Measurements from ENCODE around the gene CPPED1.

The CPPED1 gene

DNA sequence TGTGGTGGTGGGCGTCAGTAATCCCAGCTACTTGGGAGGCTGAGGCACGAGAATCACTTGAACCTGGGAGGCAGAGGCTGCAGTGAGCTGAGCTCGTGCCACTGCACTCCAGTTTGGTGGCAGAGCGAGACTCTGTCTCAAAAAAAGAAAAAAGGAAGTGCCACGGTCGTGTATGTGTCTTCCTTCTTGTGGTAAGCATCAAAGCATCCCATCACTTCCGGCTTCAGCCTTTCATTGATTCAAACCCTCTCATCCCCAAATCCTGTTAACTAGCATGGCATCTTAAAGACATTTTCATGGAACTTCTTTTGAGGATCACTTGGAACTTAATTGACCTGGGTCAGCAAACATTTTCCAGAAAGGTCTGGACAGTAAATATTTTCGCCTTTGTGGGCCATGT lies 126.2 kb downstream of the CPPED1 start:
- DNase-seq, result no peak

DNA sequence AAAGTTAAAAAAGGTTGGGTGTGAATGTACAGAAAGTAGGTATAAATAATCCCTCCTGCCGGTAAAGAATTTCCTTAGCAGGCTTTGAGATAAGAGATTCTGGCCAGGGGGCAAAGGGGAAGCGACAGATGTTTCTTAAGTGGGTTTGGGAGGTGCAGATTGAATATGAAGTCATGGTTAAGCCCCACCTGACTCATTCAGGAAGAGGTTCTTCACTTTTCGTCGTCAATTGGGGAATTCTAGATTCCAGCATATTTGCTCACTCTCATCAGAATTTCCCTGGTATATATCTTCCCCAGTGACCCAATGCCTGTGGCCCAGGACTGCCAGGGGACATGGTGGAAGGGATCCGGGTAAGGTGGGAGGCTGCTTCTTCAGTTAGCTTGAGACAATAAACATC lies 127.8 kb downstream of the CPPED1 start:
- no peak for DNase-seq

DNA sequence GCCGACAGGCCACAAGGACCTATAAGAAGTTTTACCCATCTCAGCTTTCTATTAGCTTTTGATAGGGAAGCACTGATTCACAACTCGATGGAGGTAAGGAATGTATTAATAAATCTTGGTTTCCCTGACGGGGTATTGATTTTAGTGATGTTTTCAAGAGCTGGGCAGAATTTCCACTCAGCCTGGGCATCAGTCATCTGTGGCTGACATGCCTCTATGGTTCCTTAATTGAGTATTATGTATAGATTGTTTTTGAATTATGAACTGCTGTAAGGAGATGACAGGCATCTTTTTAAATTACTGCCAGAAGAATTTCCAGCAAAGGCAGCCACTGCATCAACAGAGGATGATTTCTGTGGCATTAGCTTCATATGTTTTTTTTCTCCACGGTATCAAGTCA lies 128.6 kb downstream of the CPPED1 start:
- DNase-seq, result no peak

DNA sequence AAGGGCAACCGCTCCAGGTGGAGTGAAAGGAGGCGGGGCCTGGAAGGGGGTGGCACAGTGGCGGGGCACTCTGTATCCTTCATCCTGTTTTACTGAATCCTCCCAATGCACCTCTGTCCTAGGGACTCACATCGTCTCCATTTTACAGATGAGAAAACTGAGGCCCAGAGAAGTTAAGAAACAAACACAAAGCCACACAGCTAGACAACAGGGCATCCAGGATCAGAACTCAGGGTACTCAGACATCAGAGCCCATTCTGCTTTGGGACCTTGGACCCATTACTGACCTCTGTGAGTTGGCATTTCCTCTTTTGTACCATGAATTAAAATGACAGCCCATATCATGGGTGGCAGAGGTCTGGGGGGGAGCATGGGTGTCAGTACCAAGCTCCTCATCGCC lies 129.2 kb downstream of the CPPED1 start:
- no peak for DNase-seq

DNA sequence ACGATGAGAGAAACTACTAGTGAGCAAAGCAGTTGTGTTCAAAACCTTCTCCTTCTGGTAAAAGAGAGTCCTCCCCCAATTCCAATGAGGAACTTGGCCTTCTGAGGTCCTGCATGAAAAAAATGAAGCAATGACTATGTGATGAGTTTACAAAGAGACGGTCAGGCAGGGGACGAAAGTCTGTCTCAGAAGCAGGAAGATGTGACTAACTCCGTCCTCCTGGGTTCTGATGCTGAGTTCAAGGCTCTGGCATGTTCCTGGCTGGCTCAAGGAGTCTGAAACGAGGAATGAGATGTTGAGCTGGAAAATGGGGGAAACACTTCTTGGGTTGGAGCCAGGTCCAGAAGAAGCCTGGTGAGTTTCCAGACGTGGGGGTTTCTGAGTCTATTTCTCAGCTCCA lies 129.6 kb downstream of the CPPED1 start:
- DNase-seq, result no peak

DNA sequence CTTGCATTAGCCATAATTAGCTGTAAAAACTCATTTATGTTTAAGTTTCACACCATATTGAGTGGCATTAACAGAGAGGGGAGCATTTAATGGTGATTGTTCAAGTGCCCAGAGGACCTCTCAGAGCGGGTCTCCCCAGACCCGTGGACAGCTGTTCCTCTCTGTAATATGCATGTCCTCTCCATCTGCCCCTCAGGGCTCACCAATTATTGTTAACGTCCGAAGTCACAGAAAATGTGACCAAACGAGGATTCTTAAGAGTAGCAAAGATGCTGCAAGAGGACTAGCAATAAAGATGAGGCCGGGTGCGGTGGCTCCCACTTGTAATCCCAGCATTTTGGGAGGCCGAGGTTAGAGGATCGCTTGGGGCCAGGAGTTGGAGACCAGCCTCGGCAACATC lies 130.2 kb downstream of the CPPED1 start:
- DNase-seq, result no peak

DNA sequence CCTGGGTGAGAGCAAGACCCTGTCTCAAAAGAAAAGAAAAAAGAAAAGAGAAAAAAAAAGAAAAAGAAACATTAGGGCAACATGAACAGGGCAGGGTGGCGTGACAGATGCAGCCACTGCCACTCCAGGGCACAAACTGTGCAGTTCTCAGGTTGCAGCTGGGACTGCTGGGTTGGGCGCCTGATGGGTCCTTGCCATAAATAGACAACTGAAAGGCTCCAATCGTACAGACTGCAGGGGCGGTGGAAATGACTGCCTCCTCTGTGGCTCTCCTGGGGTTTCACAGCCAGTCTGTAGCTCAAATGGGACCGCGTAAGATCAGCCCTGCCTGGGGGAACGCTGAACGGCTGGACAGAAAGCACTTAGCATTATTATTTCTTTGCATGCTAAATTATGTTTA lies 130.7 kb downstream of the CPPED1 start:
- no peak for DNase-seq

DNA sequence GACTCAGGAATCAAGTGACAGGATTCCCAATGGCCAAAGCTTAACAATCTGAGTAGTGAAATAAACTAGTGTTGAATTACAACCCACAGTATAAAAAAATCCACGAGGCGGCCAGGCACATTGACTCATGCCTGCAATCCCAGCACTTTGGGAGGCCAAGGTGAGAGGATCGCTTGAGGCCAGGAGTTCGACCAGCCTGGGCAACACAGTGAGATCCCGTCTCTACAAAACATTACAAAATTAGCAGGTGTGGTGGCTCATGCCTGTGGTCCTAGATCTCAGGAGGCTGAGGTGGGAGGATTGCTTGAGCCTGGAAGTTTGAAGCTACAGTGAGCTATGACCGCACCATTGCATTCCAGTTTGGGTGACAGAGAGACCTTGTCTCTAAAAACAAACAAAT lies 133.8 kb downstream of the CPPED1 start:
- DNase-seq, result no peak

DNA sequence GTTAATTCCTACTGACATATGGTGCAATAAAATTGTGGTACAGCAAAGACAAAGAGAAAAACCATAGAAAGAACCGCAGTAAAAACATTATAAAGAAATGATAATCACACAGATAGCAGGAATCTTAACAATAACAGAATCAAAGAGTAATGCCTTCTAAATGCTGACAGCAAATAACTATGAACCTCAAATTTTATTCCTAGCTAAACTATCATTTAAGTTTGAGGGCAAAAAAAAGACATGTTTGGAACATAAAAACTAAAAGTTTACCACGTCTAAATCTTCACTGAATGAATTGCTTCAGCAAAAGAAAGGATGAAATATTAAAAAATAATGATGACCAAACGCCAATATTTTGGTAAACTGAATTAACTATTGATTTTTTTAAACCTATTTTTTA lies 135.8 kb downstream of the CPPED1 start:
- no peak for DNase-seq

DNA sequence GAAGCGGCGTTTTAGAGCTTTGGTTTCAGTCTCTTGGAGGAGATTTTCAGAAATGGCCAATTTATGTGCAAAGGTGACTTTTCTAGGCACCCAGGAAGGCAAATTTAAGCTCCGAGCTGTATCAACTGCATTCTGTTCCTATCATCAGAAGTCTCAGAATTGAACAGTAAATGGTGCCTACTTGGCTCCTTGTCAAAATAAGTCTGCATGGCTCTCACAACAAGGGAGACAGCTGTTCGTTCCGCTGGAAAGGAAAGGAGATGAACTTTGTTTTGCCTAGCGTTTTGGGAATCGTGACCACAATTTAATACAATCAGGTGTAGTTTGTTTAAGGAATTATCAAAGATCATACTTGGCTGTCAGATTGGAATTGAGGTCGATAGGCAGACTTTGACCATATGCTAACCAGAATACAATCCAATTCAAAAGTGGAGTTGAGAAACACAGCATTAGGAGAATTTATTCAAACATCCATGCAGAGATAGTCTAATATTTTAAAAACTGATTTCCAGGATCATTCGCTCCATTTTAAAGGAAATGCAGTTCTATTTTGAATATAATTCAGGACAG lies 139.4 kb downstream of the CPPED1 start:
- DNase-seq, result no peak

DNA sequence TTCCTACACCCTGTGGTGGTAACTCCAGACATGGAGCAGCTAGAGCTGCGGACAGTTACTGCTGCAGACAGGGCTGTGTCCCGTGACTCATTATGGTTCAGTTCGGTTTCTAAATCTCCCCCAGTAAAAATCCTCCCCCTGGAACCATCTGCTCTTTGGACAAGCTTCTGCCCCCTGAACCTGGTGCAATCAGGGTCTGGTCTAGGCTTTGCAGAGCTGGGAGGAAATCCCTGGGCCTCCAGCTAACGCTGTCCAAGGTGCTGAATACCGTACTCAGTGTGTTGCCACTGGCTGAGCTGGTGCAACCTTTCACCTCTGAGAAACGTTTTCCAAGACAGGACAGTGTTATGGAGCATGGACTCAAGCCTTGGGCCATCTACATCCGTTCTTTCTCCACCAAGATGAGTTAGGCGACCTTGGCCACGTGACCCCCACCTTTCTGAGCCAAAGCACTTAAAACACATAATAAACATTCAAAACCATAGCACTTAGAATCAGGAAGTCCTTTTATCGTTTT lies 142.0 kb downstream of the CPPED1 start:
- no peak for DNase-seq

DNA sequence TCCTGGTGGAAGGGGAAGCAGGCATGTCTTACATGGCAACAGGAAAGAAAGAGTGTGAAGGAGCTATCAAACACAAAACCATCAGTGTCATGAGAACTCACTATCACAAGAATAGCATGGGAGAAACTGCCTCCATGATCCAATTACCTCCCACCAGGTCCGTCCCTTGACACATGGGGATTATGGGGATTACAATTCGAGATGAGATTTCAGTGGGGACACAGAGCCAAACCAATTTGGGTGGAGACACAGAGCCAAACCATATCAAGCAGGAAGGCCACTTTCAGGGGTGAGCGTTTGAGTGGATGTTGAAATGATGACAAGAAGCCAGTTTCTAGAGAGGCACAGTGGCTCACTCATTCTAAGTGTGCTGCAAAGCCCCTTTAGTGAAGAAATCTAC lies 143.8 kb downstream of the CPPED1 start:
- DNase-seq, result no peak

DNA sequence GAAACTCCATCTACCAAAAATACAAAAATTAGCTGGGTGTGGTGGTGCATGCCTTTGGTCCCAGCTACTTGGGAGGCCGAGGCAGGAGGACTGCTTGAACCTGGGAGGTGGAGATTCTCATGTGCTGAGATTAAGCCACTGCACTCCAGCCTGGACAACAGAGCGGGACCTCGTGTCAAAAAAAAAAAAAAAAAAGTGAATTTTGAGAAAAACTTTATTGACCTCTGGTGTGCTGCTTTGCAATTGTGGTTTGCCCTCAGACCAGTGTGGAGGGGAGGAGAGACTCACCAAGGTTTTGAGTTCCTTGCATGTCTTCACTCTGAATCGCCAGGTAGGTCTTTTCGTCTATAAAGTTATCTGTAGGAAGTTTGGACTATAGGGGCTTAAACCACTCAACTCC lies 145.2 kb downstream of the CPPED1 start:
- no peak for DNase-seq

DNA sequence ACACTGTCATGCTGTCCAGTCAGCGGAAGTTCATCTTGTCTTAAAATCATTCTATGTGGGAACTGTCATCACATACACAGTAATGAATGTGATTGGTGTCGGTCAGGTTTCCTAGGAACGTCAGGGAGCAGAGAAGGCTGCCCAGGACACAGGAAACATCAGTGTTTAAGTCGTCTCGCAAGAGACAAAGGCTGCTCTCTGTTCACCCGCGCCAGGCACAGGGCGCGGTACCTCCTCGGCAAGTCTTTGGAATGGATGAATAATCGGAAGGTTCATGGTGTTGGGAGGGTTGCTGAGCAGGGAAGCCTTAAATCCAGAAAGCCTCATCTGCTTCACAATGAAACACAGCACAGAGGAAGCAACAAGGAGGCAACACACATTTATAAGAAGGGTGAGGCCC lies 148.2 kb downstream of the CPPED1 start:
- DNase-seq, result no peak

DNA sequence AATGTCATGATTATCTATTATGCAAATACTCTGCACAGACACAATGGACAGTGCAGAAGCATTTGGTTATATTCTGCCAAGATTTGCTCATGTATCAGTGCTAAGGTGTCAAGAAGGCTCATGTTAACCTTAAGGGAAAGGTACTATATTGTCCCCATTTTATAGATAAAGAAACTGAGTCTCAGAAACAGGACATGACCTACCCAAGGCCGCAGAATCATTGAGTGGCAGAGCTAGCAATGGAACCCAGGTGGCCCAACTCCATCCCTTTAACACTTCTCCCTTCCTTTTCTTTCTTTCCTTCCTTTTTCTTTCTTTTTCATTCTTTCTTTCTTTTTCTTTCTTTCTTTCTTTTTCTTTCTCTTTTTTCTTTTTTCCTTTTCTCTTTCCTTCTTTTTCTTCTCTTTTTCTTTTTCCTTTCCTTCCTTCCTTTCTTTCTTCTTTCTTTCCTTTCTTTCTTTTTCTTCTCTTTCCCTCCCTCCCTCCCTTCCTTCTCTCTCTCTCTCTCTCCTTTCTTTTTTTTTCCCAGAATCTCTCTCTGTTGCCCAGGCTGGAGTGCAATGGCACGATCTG lies 149.8 kb downstream of the CPPED1 start:
- DNase-seq, result no peak

DNA sequence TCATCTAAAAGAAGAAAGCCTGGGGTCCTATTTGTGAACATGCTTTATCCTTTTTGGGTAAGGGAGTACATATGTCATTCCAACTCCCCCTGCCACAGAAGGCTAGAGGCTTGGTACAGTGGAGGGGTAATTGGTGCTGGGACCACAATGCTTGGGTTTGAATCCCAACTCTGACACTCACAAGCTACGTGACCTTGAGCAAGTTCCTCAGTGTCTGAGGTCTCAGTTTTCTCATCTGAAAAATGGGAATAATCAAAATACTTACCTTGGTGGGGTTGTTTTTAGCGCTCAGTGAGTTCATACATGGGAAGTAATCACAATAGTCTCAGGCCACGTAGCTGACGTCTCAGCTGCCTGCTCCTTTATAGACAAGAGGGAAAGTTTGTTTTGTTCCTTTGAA lies 150.8 kb downstream of the CPPED1 start:
- no peak for DNase-seq

DNA sequence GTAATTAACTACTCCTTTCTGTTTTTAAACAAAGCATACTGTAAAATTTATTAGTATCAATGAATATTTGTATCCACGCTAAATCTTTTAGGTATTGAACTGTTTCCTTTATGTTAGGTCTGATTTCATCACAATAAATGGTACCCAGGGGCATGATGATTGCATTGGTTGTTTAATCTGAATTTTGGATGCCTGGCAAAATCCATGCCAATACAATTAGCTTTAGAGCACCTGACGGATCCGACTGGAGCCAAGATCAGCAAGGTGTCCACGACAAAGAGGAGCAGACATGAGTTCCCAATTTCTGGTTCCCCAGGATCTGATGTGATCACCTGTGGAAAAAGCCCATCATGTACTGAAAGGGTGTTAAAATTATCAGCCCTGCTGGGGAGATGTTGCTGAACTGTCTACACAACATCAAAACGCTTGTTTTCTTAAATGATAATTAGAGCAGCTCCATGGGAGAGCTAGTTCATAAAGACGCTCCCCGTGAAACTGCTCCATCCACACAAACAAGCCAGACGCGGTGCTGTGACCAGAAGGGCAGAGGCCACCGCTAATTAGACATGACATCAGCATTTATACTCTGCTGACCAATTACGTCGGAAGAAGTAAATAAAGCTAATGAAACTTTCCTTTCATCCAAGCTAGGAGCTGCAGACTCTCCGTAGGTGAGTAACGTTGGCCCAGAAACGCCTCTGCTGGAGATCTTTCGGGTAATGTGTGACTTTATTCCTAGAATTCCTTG lies 151.7 kb downstream of the CPPED1 start:
- DNase-seq, result no peak

DNA sequence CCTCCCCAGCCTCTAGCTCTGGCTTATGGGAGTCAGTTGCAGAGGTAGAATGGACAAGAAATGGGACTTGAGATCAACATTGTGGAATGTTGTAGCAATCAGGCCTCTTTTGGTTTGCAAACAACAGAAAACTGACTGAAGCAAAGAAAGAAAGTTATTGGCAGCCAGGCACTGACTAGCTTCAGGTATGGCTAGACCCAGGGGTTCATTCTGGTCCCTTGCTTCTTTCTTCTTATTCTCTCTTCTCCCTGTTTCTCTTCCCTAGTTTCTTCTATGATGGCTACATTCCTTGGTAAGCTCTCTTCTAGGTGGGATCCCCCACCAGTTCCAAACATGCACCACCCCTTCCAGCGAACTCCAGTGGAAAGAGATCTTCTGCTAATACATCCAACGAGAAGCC lies 154.3 kb downstream of the CPPED1 start:
- DNase-seq, result no peak

DNA sequence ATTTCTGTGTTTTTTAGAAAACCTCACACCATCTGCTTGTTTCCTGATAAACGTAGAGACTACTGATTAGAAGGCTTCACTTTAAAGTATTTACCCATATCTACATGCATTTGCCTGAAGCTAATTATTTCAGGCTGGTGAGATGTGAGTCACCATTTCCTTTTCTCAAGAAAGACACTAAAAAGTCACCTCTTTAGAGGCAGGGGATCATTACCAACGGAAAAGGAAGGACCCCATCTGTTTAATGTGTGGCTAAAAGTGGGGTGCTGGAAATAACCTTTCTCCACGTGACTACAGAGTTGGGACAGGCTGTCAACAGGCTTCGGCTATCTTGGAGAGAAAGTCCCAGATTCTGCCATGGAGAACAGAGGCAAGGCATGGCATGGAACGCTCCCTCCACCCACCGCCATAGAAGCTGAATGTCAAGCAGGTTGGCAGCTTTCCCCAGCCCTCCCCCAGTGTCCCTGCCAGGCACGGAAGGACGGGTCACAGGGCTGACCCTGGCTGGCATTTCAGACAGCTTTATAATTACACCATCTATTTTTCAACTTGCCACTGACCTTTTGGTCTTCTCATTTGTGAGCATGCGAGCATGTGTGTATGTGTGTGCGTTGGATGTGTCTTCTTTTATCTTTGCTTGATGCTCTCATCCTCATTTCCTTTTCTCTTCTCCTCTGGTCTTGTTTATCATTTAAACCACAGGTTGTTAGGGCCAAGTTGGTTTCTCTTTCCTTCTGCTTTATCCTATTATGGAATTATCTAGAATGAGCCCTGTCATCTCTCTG lies 157.0 kb downstream of the CPPED1 start:
- DNase-seq, result peak; percentile 36

DNA sequence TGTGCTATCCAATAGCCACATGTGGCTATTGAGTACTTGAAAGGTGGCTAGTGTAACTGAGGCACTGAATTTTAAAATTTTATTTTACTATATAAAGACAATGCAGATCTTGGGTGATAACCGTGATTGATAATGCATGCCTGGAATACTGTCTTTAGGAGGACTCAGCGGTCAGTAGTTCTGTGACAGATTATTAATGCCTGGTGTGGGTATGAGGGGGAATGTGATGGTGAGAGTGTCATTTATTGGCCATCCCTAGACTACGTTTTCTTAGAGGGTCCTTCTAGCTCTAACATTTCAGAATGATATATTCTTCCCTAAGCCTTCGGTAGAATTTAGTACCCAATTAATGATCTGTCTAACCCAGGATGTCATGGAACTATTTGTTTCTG lies 157.6 kb downstream of the CPPED1 start:
- DNase-seq, result no peak

DNA sequence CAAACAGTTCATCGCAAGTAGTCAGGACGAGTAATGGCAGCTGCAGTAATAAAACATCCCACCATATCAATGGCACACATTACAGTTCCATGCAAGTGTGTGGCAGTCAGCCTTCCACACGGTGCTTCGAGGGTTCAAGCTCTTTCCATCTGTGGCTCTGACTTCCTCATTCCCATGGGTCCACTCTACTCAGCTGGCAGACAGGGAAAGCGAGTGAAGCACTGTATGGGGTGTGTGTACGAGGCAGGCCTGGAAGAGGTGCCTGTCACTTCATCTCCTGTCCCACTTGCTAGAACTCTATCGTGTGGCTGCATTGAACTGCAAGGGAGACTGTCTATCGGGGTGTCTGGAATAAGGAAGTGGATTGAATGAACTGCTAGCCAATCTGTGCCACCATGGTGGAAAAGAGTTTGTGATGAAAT lies 160.6 kb downstream of the CPPED1 start:
- no peak for DNase-seq

DNA sequence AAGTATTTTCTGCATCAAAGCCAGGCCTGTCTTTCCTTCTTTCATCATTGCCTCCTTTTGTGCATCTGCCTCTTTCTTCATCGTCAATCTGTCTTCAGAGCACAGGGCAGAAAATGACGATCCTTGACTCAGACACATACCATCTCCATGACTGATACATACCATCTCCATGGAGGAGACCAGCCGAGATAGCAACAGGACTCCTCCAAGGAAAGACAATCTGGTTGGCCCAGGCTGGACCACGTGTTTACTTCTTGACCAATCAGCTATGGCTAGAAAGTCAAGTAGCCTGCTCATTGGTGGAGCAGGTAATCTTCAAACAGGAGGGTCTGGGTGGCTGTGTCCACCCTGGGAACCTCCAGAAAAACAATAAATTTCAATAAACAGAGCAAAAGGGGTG lies 164.6 kb downstream of the CPPED1 start:
- DNase-seq, result no peak

DNA sequence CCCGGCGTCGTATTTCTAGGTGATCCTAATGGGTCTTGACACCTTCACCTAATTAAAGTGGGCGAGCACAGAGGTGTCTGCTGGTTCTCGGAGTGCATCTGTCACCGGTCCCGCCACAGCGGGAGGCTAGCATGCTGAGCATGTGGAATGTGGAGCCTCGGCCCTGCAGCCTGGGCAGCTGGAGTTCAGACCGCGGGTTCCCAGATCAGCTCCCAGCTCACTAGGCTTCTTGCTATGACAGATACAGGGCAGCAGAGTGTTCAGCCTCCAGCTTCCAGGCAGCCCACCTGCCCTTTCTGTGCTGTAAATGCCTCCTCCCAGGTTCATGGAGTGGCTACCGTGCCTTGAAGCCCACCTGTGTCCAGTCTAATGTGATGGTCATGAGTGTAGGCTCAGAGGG lies 166.7 kb downstream of the CPPED1 start:
- DNase-seq, result no peak

DNA sequence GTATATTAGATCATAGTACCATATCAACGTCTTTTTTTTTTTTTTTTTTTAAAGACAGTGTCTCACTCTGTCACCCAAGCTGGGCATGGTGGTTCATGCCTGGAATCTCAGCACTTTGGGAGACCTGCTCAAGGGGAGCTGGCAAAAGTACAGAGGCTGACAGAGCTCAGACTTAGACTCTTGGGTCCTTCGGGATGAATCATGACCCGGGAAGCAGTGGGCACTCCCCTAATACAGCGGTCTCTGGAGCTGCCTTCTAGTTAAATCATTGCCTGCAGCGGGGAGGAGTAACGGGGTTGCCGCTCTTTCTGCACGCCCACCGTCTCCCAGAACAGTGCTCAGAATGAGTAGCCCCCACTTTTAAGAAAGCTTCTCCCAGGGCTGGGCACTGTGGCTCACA lies 174.4 kb downstream of the CPPED1 start:
- DNase-seq, result no peak

Data from stimulated activated CD4-positive, alpha-beta T cell treated with anti-CD3 and anti-CD28 coated beads, Interleukin-4, amount 100 ng/mL, for 1 hour (primary cell).